ES-I3 (cell line): Measurements from ENCODE around the gene ENOX1.

Source experiments
- H3K36me3 ChIP-seq: 2 replicates; pipeline ENCODE4 v1.6.1; 2013; ENCODE audit warnings: mild to moderate bottlenecking, low read length, control low read depth, moderate library complexity; ENCODE audit not compliant: insufficient read depth
- H3K4me1 ChIP-seq: 2 replicates; pipeline ENCODE4 v1.6.1; 2013; ENCODE audit warnings: mild to moderate bottlenecking, control low read depth, low read length; ENCODE audit not compliant: insufficient read depth
- H3K9ac ChIP-seq: 2 replicates; pipeline ENCODE4 v1.6.1; 2013; ENCODE audit warnings: low read depth, mild to moderate bottlenecking, low read length, moderate library complexity
- H3K9me3 ChIP-seq: 2 replicates; pipeline ENCODE4 v1.6.1; 2013; ENCODE audit warnings: mild to moderate bottlenecking, low read length, moderate library complexity; ENCODE audit not compliant: control insufficient read depth, insufficient read depth

Gene ENOX1

DNA sequence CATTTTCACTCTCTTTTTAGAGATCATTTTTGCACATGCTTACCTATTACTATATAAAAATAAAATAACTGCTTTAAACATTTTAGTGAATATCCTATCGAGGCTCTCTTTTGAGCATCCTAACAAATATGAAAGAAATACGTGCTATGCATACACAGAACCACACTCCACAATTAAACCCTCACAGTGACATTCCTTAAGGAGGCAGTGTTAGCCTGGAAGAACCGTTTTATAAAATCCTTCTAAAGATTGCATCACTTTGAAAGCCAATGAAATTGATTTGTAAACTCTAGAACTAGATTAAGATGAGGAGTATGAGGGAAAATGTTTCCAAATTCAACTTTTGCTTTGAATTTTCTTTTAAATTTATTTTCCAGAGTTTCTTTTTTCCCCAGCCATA is 11.1 kb upstream of the ENOX1 start:
- H3K9ac ChIP-seq = no peak overlapping the region
- no peaks in the 10 kb centered on the region for H3K36me3 ChIP-seq
- H3K4me1 ChIP-seq = no peaks in the 10 kb centered on the region
- H3K9me3 ChIP-seq = no peaks in the 10 kb centered on the region

DNA sequence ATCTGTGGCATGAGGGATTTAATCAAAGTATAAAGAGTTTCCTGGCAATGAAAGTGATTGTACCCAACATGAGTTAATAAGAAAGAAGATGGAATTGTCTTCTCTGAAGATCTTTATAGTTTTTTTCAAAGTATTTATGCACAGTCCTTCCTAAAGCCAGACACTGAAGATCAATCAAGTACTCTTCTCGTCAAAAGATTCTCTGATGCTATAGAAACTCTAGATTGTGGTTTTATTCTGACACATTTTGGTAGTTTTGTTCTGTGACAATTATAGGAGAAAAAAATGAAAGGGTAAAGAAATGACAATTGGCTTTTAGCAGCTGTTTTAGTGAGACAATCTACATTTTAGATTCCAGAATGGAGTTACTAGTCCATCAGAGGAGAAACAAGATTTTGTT is 10.4 kb upstream of the ENOX1 start:
- H3K9me3 ChIP-seq = no peaks in the 10 kb centered on the region
- no peaks in the 10 kb centered on the region for H3K36me3 ChIP-seq
- no peak overlapping the region for H3K9ac ChIP-seq
- H3K4me1 ChIP-seq = no peaks in the 10 kb centered on the region

- no peaks in the 10 kb centered on the region for H3K36me3 ChIP-seq
- H3K4me1 ChIP-seq = no peaks in the 10 kb centered on the region
- H3K9ac ChIP-seq = no peak overlapping the region
- H3K9me3 ChIP-seq = no peaks in the 10 kb centered on the region
Measured at GRCh38 chr13:43794416-43794815, 7.6 kb upstream of the ENOX1 start.

DNA sequence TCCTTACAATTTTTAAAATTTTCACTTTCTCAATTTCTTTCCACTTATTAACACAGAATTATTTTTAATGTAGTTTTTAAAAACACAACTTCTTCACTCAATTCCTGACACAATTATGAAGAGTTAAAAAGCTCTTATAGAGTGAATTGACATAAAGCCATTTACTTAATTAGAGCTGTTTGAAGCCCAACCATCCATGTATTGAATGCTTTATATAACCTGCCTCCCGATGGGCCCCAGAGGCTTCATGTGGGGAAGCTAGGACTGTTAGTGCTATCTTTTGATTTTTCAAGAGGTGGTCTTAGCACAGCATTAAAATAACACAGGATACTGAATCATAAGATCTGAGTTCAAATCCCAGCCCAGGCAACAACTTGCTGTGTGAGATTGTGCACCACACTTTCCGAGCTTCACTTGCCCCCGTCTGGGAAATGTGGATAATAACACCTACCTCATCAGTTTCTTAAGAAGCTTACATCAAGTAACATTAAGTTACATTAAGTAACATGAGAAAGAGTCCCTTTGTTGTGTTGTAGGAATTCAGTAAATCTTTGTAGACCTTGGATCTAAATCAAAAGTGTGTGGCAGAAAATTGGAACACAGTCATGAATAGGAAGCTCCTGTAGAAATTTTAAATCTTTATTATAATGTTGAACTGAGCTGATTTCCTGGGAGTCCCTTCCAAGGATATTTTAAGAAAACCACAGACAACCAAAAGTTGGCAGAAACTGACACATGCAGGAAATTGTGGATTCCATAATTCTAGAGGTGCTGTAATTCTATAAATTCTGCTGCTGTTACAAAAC is 5.5 kb upstream of the ENOX1 start:
- Histone ChIP-seq H3K9me3 (no peaks in the 10 kb centered on the region), H3K4me1 (0 out of 2 replicates have a peak, but pooled peaks cover 7% of the 10 kb centered on the region), H3K9ac (no peak overlapping the region), H3K36me3 (no peaks in the 10 kb centered on the region; the same call in 1 of the 2 replicates)

DNA sequence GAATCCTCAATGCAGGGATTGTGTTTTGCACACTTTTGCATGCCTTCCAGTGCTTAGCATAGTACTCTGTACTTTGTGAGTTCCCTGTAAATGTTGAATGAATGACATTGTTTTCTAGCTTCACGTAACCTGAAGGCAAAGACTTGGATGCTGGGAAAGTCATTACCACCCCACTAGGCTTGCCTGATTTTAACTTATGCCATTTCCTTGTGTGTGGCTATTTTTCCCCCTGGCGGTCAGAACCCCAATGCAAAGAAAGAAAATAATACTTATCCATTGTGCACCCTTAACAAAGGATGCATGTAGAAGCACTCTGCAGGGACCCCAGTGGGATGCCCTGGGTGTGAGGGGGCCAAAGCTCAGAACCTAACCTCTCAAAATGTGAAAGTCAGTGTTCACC is 1.2 kb upstream of the ENOX1 start:
- Histone ChIP-seq H3K36me3 (no peaks in the 10 kb centered on the region; the same call in 1 of the 2 replicates), H3K4me1 (0 out of 2 replicates have a peak, but pooled peaks cover 7% of the 10 kb centered on the region), H3K9ac (peak overlapping the region; percentile 72; the same call in 1 of the 2 replicates), H3K9me3 (no peaks in the 10 kb centered on the region)

- Histone ChIP-seq H3K36me3 (no peaks in the 10 kb centered on the region; the same call in 1 of the 2 replicates), H3K9ac (peak overlapping the region; percentile 72; the same call in 1 of the 2 replicates), H3K9me3 (no peaks in the 10 kb centered on the region), H3K4me1 (0 out of 2 replicates have a peak, but pooled peaks cover 7% of the 10 kb centered on the region)
Measured at GRCh38 chr13:43787518-43787891, 733 bp upstream of the ENOX1 start.

DNA sequence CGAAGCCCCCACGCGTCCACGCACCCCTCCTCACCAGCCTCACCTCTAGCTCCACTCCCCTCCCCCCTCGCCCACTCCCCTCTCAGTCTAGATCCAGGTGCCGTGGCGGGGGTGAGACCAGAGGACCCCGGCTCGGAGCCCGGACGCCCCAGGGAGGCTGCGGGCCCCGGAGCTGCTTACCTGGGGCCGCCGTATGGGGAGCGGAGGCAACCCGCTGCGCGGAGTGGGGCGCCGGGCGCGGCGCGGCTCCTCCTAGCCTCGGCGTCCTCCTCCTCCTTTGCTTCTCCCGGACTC is 353 bp downstream of the ENOX1 start:
- Histone ChIP-seq H3K36me3 (no peaks in the 10 kb centered on the region; the same call in 1 of the 2 replicates), H3K4me1 (0 out of 2 replicates have a peak, but pooled peaks cover 7% of the 10 kb centered on the region), H3K9me3 (no peaks in the 10 kb centered on the region), H3K9ac (peak overlapping the region; percentile 72; the same call in 1 of the 2 replicates)

- Histone ChIP-seq H3K36me3 (no peaks in the 10 kb centered on the region; the same call in 1 of the 2 replicates), H3K9me3 (no peaks in the 10 kb centered on the region), H3K4me1 (0 out of 2 replicates have a peak, but pooled peaks cover 7% of the 10 kb centered on the region), H3K9ac (peak overlapping the region; percentile 72; the same call in 1 of the 2 replicates)
Measured at GRCh38 chr13:43785650-43786471, 911 bp downstream of the ENOX1 start.

DNA sequence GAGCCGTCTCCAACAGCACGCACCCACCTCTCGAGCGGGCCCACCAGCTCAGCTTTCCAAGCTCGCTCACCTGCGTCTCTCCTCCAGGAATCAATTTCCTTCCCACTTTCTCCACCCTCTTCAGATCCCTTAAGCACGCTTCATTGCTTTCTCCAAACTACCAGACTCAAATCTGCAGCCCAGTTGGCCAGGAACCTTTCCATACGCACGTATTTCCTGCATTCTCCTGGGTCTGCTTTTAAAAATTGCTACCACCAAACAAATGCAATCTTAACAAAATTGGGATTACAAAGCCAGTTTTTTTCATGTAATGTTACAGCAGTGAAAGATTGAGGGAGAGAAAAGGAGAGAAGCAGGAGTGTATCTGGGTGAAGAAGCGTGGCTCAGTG is 1.5 kb downstream of the ENOX1 start:
- H3K36me3 ChIP-seq = no peaks in the 10 kb centered on the region; the same call in 1 of the 2 replicates
- peak overlapping the region; percentile 72; the same call in 1 of the 2 replicates for H3K9ac ChIP-seq
- no peaks in the 10 kb centered on the region for H3K9me3 ChIP-seq
- 0 out of 2 replicates have a peak, but pooled peaks cover 7% of the 10 kb centered on the region for H3K4me1 ChIP-seq

DNA sequence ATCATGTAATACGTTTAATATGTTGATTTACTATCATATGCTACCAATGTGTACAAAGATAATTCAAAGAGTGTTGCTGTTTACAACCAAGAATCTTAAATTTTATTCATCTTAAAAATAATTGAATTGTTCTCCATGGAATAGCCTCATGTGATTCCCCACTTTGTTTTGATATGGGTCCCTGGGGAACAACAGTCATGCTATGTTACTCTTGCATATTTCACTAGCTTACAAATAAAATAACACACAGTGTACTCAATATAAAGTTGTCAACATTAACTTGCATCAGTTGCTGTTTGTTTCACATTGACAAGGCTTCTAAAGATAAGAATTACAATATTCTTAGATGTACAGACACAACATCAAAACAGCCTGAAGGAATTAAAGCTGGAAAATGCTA is 2.3 kb downstream of the ENOX1 start:
- H3K9me3 ChIP-seq = no peaks in the 10 kb centered on the region
- H3K9ac ChIP-seq = no peak overlapping the region
- 0 out of 2 replicates have a peak, but pooled peaks cover 7% of the 10 kb centered on the region for H3K4me1 ChIP-seq
- H3K36me3 ChIP-seq = no peaks in the 10 kb centered on the region; the same call in 1 of the 2 replicates

DNA sequence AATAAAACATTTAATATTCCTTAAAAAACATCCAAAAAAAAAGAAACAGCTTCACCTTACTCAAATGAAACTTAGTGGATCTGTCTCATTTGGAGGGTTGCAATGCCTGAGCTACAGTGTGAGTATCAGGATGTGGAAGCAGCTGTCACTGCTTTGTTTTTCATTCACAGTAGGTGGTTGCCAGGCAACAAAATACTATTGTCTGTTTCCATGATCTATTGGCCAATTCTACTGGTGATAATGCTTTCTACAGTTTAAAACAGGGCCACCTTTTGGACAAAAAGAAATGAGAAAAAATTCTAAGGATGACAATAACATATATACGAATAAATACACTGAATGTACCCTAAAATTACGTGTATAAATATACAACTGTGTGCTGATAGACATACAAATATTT is 3.0 kb downstream of the ENOX1 start:
- Histone ChIP-seq H3K4me1 (0 out of 2 replicates have a peak, but pooled peaks cover 7% of the 10 kb centered on the region), H3K9me3 (no peaks in the 10 kb centered on the region), H3K36me3 (no peaks in the 10 kb centered on the region; the same call in 1 of the 2 replicates), H3K9ac (no peak overlapping the region)

DNA sequence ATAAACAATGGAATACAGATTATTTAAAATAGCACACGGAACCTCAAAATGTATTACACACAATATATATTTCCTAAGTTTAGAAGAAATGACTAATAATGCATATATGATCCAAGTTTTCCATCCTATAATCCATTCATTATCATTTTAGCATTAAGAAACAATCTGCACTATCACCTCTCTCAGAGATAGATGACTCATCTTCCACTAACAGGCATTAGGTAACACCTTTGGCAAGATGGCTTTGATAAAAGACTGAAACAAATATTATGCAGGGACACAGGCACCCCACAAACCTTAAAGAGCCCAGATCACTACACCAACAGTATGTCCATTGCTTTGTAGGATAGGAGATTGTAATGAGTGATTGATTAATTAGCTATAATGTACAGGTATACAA is 4.1 kb downstream of the ENOX1 start:
- 0 out of 2 replicates have a peak, but pooled peaks cover under 1% of the 10 kb centered on the region for H3K4me1 ChIP-seq
- no peaks in the 10 kb centered on the region for H3K9me3 ChIP-seq
- no peaks in the 10 kb centered on the region for H3K36me3 ChIP-seq
- H3K9ac ChIP-seq = no peak overlapping the region

DNA sequence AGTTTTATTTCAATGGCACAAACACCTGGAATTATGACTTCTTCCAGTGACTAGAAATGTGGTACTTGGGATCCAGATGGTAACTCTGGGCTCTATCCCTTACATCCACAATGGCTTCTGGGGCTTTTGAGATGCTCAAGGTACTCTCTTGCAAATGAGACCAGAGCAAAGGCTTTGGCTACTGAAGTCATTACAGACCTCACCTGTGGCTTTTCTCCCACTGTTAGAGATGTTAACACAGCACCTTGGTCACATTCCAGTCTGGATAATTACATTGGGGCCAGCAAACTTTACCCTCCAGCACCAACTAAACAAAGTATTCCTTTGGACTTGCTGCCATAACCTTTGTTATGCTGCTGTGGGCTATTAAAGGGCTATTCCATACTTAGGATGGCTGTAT is 6.1 kb downstream of the ENOX1 start:
- Histone ChIP-seq H3K9ac (no peak overlapping the region), H3K36me3 (no peaks in the 10 kb centered on the region), H3K9me3 (no peaks in the 10 kb centered on the region), H3K4me1 (peaks cover 9% of the 10 kb centered on the region; the same call in 1 of the 2 replicates)

DNA sequence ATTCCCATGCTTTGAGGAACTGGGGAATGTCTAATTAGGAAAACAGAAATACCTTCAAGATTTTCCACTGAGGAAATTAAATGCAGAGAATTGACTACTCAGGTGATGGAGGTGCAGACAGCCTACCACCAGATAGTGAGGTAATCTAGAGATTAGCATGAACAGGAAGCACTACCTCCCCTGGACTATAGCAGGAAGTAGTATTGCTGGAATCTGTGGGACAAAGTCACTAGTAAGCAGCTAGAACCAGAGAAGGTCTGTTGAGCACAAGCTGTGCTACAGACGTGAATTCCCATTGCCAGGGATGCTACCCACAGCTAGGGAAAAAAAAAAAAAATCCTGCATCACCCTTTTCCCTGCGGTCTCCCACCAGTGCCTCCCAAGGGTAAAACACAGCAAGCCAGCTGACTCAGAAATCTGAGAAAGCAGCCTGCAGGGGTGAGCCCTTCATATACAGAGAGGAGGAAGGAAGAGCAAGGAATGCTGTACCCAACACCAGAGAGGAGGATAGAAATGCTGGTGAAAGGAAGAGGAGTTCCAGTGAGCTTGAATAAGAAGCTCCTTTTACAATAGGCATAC is 10.2 kb downstream of the ENOX1 start:
- Histone ChIP-seq H3K9me3 (no peaks in the 10 kb centered on the region), H3K4me1 (peaks cover 9% of the 10 kb centered on the region; the same call in 1 of the 2 replicates)

More for the DNA sequence above, 10.2 kb downstream of the ENOX1 start:
- H3K36me3 ChIP-seq = no peaks in the 10 kb centered on the region
- no peak overlapping the region for H3K9ac ChIP-seq
